Activated CD4-positive, alpha-beta T cell treated with anti-CD3 and anti-CD28 coated beads, Interleukin-2, amount 50 U/mL, for 24 hours (primary cell): Measurements from ENCODE around the gene H3-3A.
"Not testable (repeated sequence)": the region's sequence is repeated elsewhere in the genome, so short reads cannot be mapped to it uniquely, and the experiment has no call there.

ENCODE experiments used
- DNase-seq, 2 donors: peaks; one replicate each; pipeline ENCODE4 v3.0.0-alpha.2; 2020; ENCODE audit warnings: low read depth in 1 of 2, low spot score in 1 of 2

Gene H3-3A

DNA sequence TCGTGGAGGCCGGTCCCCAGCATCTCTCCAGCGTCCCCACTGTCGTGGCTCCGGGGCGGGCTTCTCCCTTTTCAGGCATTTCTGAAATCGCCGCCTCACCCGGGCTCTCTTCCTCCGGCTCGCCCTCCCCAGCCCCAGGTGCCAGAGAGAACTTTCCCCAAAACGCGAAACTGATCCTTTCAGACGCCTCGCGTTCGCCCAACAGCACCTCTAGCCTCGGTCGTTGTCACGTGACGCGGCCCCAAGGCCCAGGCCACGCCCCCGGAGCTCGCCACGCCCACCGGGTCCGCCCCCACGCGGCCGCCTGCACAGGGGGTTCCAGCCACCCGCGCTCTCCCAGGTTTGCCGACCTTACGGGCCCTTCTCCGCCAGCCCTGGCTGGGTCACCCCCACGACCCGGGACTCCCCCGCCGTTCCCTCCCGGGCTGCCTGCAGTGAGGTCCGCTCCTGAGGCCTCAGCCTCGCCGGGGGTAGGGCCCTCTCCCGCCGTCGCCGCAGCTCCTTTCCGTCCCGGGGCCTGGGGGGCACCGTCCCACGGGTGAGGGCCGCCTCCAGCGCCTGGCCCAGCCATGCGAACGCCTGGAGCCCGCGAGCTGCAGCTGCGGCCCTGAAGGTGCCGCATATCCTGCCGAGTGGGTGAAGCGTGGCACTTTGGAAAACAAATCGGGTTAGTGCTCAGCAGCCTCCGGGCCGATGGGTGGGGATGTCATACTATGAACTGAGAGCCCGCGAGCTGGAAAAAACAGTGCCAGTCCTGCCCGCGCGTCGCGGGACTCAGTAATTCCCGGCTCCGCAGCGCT lies 21.0 kb downstream of the H3-3A start:
- DNase-seq: peak; percentile 83 to 86

DNA sequence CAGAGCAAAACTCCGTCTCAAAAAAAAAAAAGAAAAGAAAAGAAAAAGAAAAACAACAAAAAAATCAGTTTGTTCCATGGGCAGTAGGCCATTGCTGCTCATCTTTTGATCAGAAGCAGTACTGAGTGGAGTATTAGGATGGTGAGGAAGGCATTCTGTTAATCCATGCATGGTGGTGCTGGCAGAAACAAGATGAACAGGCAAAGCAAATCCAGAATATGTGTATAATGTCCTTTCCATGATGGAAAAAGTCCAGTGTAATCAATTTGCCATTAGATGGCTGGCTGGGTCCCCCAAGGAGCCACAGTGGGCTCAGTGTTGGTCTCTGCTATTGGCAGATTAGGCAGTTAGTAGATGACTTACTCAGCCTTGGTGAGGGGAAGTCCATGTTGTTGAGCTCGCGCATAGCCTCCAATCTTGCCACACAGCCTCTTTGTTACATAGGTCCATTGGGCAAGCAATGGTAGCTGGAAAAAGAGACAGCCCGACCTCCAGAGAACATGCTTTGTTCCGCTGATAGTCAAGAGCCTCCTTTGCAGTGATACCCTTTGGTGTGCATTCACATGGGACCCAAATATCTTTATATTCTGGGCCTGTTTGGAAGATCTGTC lies 23.3 kb downstream of the H3-3A start:
- DNase-seq: no peak

DNA sequence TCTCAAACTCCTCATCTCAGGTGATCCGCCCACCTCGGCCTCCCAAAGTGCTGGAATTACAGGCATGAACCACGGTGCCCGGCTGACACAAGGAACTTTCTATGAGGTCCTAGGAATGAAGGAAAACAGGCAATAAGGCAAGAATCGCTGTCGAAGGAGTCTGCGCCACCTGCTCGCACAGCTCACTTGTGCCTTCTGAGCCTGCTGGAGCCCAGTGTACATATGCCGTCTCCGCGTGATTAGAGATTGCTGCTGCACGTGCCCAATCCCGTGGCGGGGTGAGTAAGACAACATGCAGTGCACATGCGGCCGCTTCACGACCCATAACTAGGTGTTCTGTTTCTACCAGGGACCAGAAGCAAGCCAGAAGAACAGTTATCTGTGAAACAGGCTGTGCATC lies 24.3 kb downstream of the H3-3A start:
- no peak for DNase-seq

DNA sequence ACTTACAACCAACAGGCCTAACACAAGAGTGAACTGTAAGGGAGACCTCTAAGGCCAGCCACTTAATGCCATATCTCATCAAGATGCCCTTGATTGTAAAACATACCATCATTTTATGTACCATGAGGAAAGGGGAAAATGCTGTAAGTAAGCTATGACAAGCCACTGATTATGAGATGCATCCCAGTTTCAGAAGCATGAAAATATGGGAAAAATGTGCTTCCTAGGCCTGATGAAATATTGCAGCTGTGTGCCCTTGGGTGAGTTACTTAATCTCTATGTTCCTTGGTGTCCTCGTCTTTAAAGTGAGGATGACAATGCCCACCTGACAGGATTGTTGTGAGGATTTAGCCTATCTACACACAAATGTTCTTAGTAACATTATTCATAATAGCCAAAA lies 28.9 kb downstream of the H3-3A start:
- no peak for DNase-seq

DNA sequence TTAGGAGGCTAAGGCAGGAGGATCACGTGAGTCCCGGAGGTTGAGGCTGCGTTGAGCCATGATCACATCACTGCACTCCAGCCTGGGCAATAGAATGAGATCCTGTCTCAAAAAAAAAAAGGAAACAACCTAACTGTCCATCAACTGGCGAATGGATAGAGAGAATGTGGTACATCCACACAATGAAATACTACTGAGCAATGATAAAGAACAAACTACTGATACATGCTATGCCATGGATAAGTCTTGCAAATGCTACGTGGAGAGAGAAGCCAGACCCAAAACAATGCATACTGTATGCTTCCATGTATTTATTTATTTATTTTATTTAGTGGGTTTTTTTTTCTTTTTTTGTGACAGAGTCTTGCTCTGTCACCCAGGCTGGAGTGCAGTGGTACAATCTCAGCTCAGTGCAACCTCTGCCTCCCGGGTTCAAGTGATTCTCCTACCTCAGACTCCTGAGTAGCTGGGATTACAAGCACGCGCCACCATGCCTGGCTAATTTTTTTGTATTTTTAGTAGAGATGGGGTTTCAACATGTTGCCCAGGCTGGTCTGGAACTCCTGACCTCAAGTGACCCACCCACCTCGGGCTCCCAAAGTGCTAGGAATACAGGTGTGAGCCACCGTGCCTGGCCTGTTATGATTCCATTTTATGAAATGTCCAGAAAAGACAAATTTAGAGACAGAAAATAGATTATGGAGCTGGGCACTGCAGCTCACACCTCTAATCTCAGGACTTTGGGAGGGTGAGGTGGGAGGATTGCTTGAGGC lies 29.7 kb downstream of the H3-3A start:
- DNase-seq: not testable (repeated sequence)

DNA sequence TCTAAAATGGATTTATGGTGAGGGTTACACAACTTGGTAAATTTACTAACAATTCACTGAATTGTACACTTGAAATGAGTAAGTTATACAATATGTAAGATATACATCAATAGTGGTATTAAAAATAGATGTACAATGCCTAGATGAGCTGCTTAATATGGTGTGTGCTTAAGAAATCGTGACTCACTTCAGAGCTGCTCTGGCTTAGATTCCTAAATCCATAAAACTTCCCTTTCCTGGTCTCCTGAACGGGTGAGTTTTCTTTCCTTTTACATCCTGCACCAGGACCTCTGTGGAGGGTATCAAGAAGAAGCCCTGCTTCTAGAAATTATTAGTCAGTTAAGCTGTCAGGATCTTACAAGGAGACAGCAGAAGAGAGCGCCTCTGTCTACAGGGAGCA lies 30.4 kb downstream of the H3-3A start:
- DNase-seq: no peak

DNA sequence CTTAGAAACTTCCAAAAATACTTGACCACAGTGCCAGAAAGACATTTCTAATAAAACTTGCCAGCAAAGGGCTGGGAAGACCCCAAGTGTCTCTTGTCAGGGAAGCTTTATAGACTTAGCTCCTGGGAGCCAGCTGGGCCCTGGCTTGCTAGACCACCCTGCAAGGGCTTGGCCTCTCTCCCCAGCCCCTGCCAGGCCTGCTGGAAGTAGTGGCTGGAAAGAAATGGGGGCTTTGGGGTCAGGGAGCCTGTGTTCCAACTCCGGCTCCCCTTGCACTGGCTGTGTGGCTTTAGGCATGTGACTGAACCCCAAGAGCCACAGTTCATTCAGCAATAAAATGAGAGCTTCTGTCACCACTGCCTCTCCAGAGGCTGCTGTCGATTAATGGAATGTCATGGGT lies 31.1 kb downstream of the H3-3A start:
- DNase-seq: no peak

DNA sequence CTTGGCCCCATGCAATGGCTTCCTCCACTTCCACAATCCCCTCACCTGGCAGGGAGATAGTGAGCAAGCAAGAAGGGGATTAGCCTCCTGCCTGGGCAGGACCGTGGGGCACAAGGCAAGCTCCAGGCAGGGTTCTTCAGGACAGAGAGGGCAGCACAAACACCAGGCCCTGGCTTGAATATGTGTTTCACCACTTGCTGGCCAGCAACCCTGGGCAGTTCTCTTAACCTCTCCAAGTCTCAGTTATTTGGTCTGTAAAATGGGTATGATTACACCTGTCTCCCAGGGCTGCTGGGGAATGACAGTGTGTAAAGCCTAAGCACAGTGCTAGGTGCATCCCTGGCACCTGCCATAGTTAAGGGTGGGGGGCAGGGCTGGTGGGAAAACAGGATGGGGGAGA lies 31.9 kb downstream of the H3-3A start:
- no peak for DNase-seq

DNA sequence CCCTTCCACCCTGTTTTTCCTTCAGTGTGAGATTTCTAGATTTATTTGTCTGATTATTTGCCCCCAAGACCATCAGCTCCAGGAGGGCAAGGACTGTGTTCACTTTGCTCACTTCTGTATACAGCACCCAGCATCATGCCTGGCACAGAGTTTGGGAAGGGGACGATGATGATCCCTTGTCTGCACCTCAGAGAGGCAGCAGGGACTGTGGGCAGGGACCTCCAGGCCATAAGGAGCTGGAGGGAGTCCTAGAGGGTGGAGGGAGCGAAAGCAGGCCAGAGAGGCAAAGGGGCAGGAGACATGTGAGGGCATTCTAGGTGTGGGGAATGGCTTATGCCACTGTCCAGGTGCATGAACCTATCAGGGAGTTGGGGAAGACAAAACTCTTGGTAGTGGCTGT lies 32.8 kb downstream of the H3-3A start:
- DNase-seq: no peak

DNA sequence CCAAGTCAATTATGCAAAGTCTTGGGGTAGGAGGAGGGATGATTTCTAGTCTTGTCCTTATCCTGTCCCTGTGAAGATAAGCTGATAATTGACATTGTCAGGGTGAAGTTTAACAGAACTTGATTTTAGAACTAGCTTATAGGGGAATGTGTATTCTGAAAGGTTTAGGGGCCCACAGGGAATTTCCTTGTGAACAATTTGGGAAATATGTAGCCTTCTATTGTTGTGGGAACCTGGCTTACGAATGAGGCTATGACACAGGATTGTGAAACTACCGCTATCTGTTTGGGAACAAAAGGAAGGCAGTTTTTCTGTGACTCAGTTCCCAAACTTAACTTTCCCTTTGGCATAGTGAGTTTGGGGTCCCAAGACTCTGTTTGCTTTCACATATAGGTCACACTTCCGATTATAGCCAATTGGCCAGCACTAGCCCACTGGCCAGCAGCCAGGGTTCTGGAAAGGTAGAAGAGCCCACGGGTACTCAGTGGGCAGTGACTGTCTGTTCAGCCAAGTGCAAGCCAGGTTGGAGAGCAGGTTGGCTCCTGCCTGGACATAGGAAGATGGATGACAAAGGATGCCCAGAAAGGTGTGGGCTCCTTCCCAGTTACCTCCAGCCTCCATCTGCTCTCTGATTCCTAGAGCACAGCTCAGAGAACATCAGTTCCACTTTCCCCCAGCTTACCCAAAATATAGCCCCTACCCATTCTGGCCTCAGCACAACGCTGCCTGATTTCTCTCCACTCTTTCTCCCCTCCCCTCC lies 35.5 kb downstream of the H3-3A start:
- DNase-seq: no peak

DNA sequence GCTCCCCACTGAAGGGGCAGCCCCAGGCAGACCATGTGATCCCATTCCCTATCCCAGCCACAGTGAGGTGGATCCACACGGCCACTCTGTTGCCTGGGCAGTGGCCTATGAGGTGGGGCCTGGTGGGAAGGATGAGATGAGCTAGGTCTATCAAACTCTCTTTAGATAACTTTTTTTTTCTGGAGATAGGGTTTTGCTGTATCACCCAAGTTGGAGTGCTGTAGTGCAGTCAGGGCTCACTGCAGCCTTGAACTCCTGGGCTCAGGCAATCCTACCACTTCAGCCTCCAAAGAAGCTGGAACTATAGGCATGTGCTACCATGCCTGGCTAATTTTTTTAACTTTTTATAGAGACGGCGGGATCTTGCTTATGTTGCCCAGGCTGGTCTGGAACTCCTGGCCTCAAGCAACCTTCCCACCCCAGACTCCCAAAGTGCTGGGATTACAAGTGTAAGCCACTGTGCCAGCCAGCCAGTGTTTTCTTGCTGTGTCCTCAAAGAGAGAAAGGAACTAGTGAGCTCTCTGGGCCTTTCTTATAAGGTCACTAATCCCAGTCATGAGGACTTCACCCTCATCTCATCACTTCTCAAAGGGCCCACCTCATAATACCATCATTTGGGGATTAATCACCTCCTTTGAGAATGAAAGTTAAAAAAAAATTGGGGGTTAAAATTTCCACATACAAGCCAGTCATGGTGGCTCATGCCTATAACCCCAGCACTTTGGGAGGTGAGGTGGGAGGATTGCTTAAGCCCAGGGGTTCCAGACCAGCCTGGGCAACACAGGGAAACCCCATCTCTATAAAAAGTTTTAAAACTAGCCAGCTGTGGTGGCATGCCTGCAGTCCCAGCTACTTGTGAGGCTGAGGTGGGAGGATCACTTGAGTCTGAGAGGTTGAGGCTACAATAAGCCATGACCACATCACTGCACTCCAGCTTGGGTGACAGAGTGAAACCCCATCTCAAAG lies 36.6 kb downstream of the H3-3A start:
- DNase-seq: no peak

DNA sequence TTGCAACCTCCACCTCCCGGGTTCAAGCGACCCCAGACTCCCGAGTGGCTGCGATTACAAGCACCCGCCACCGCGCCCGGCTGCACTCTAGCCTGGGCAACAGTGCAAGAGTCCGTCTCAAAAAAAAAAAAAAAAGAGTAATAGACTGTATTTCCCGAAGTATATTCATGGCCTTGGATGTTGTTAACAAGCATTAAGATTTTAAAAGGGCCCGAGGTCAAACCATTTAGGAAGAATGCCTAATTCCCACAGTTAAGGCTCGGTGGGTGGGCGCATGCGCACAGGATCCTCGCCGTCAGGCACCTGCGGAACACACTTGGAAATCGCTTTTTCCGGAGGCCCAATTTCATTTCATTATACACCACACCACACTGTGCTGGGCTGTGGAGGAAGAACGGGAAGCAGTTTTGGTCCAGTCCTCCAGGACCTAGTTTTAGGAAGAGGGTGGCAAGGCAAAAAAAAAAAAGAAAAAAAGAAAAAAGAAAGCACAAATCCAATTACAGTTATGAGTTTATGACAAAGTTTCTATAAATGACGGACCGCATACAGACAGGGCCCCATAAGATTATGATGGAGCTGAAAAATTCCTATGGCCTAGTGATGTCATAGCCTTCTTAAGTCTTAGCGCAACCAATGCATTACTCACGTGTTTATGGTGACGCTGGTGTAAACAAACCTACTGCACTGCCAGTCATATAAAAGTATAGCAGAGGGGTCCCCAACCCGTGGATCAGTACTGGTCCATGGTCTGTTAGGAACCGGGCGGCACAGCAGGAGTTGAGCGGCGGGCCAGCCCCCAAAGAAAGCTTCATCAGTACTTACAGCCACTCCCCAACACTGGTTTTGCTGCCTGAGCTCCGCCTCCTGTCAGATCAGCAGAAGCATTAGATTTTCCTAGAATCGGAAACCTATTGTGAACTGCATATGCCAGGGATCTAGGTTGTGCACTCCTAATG lies 38.2 kb downstream of the H3-3A start:
- DNase-seq: peak; percentile 20 to 21

DNA sequence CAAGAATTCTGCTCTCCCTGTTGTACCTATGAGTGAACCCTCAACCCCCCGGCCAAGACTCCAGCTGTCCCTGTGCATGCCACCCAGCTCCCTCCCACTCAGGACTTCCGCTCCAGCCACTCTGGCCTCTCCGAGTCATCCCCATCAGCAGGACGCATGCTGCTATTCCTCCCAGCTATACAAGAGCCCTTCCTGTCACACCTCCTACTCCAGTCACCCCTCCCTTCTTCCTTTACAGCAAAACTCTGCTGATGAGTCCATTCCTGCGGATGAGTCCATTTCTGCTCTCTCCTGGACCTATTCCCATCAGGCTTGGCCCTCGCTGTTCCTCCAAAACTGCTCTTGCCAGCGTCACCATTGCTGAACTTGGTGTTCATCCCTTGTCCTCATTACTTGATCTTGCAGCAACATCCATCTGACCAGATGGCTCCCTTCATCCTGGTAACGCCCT lies 42.2 kb downstream of the H3-3A start:
- no peak for DNase-seq

DNA sequence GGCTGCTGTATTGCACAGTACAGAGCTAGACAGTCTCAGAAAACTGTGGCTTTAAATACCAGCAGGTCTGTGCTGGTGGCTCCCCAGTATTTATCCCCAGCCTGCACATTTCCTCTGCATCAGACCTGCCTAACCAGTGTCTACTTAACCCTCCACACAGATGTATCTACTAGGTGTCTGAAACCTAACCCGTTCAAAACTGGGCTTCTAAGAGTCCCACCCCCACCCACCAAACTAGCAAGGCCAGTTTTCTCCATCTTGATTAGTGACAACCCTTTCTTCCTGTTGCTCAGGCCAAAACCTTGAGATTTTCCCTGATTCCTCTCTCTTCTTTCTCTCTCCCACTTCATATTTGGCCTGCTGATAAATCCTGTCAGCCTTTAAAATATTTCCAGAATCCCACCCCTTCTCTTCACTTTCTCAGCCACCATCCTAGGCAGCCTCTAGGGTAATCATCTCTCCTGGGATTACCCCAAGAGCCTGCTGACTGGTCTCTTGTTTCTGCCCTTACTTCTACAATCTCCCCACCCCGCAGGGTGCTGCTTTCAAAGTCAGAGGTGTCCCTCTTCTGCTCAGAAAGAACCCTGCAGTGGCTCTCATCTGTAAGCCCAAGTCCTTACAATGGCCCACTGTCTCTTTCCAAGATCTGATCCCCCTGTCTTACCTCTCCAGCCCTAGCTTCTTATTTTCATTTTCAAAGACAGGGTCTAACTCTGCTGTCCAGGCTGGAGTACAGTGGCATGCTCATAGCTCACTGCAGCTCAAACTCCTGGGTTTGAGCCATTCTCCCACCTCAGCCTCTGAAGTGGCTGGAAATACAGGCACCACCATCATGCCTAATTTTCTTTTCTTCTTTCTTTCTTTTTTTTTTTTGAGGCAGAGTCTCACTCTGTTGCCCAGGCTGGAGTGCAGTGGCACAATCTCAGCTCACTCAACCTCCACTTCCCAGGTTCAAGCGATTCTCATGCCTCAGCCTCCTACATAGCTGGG lies 45.2 kb downstream of the H3-3A start:
- no peak for DNase-seq

DNA sequence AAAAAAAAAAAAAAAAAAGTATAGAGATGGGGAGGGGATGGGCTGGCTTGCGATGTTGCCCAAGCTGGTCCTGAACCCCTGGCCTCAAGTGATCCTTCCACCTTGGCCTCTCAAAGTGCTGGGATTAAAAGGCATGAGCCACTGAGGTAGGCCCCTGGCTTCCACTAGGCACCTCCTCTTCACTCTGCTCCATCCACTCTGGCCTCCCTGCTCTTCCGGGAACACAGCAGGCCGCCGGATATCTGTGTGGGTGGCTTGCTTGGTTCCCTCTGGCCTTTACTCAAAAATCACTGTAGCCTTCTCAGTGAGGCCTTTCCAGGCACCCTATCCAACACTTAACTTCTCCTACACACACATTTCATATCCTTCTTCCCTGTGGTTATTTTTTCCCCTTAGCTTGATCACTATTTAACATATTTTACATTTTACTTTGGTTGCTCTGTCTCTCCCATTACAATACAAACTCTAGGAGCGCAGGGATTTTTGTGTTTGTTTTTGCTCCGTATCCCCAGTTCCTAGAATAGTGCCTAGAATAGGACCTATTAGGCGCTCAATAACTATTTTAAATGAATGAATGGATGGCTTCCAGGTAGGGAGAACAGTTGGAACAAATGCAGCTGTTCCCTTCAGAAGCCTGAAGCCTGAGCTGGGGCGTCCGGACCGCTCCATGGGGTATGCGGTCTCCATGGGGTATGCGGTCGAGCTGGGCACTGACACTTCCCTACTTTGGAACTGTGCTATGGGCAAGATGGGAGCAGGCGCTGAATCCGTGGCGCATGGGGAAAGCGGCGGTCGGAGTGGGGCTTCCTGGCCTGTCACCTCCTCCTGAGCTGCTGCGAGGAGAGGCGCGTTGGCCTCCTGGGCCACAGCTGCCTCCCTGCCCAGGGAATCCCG lies 46.7 kb downstream of the H3-3A start:
- DNase-seq: no peak

DNA sequence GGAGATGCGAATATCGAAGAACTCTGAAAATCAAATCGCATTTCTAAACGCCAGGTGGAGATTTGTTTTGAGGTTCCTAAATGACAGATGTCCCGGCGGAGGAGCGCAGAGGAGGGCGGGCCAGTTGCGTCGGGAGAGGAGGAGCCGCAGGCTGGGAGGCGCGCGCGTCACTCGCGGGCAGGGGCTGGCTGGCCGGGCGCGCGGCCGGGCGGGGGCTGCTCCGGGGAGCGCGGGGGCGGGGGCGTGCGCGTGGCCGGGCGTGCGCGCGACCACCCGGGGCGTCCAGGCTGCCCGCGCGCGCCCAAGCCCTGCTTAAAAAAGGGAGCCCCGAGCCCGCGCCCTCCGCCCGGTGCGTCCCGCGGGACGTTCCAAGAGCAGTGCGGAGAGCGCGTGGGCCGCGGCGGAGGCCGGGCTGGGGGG lies 47.3 kb downstream of the H3-3A start:
- peak; percentile 50 to 72 for DNase-seq
